GM12872 (cell line): ENCODE measurements around the gene CELF3.

Experiments used
- CTCF ChIP-seq: IDR thresholded peaks from 3 replicates; pipeline ENCODE4 v1.5.1; 2011; ENCODE audit warnings: low read depth, mild to moderate bottlenecking, low read length, moderate library complexity; ENCODE audit not compliant: insufficient read depth

The CELF3 gene

GRCh38 chr1:151705146-151705545, 11.5 kb downstream of the CELF3 start:
- TF ChIP-seq CTCF: no peak

- TF ChIP-seq CTCF: no peak
Measured at GRCh38 chr1:151704246-151704645, 12.4 kb downstream of the CELF3 start.

- TF ChIP-seq CTCF: no peak
Measured at GRCh38 chr1:151703813-151704212, 12.8 kb downstream of the CELF3 start.

GRCh38 chr1:151702936-151703335, 13.7 kb downstream of the CELF3 start:
- TF ChIP-seq CTCF: no peak

- no peak for TF ChIP-seq CTCF
Measured at GRCh38 chr1:151701515-151701914, 15.1 kb downstream of the CELF3 start.

- TF ChIP-seq CTCF: peak; percentile 64
Measured at GRCh38 chr1:151693057-151693651, 23.4 kb downstream of the CELF3 start.

- TF ChIP-seq CTCF: no peak
Measured at GRCh38 chr1:151692226-151692625, 24.4 kb downstream of the CELF3 start.
